ENCODE results near the gene FAM222B. TPM values are rescaled to one million over a fixed set of nuclear protein-coding genes. Genes with fewer than 3 reads are reported as not detected.

The FAM222B gene
- total and polyA plus RNA-seq, 9 of the 15 experiments (the other 6 are each of a cell fraction or from before 2014, with no cell fraction given), result 4.0 to 34.6 (median 7.5) TPM

GRCh38 chr17:28735242-28735722 is 107.3 kb downstream of the FAM222B start (continued):
- TF ChIP-seq RNF219 (CRISPR knock-in tag; IDR thresholded peaks at IDR 0.05), result no peak
- TF ChIP-seq ZNF224 (CRISPR knock-in tag; IDR thresholded peaks at IDR 0.05), result no peak
- no peak for TF ChIP-seq ZNF175 (CRISPR knock-in tag; IDR thresholded peaks at IDR 0.05; ENCODE audit: low read depth)
- no peak for TF ChIP-seq YBX1 (IDR thresholded peaks at IDR 0.05)
- TF ChIP-seq, protein P1, sequence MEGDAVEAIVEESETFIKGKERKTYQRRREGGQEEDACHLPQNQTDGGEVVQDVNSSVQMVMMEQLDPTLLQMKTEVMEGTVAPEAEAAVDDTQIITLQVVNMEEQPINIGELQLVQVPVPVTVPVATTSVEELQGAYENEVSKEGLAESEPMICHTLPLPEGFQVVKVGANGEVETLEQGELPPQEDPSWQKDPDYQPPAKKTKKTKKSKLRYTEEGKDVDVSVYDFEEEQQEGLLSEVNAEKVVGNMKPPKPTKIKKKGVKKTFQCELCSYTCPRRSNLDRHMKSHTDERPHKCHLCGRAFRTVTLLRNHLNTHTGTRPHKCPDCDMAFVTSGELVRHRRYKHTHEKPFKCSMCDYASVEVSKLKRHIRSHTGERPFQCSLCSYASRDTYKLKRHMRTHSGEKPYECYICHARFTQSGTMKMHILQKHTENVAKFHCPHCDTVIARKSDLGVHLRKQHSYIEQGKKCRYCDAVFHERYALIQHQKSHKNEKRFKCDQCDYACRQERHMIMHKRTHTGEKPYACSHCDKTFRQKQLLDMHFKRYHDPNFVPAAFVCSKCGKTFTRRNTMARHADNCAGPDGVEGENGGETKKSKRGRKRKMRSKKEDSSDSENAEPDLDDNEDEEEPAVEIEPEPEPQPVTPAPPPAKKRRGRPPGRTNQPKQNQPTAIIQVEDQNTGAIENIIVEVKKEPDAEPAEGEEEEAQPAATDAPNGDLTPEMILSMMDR (IDR thresholded peaks at IDR 0.05 in 2 of 3, conservative IDR thresholded peaks at IDR 0.05 in 1 of 3; ENCODE audit: insufficient read depth in 2 of 3, low read depth in 1 of 3, low read length in 3 of 3), result peak; percentile 48 to 81 (median 54); a peak in 5 of 6 replicates
- no peak for TF ChIP-seq ZNF280B (CRISPR knock-in tag; IDR thresholded peaks at IDR 0.05)
- TF ChIP-seq SMAD1 (IDR thresholded peaks at IDR 0.05; ENCODE audit: low read depth, low read length, partially characterized antibody), result no peak
- no peak for TF ChIP-seq MCM5 (IDR thresholded peaks at IDR 0.05; ENCODE audit: low read depth)
- TF ChIP-seq, protein P2, sequence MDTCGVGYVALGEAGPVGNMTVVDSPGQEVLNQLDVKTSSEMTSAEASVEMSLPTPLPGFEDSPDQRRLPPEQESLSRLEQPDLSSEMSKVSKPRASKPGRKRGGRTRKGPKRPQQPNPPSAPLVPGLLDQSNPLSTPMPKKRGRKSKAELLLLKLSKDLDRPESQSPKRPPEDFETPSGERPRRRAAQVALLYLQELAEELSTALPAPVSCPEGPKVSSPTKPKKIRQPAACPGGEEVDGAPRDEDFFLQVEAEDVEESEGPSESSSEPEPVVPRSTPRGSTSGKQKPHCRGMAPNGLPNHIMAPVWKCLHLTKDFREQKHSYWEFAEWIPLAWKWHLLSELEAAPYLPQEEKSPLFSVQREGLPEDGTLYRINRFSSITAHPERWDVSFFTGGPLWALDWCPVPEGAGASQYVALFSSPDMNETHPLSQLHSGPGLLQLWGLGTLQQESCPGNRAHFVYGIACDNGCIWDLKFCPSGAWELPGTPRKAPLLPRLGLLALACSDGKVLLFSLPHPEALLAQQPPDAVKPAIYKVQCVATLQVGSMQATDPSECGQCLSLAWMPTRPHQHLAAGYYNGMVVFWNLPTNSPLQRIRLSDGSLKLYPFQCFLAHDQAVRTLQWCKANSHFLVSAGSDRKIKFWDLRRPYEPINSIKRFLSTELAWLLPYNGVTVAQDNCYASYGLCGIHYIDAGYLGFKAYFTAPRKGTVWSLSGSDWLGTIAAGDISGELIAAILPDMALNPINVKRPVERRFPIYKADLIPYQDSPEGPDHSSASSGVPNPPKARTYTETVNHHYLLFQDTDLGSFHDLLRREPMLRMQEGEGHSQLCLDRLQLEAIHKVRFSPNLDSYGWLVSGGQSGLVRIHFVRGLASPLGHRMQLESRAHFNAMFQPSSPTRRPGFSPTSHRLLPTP (IDR thresholded peaks at IDR 0.05; ENCODE audit: borderline replicate concordance, extremely low read depth, insufficient read length), result no peak
- no peak for TF ChIP-seq ZNF589 (CRISPR knock-in tag; IDR thresholded peaks at IDR 0.05; ENCODE audit: low read depth)
- TF ChIP-seq CREM (IDR thresholded peaks at IDR 0.05; ENCODE audit: low read depth), result peak; percentile 13; the same call in 1 of the 2 replicates
- TF ChIP-seq L3MBTL2 (IDR thresholded peaks at IDR 0.05), result peak; percentile 78
- no peak for TF ChIP-seq ZNF134 (CRISPR knock-in tag; conservative IDR thresholded peaks at IDR 0.05)
- no peak for TF ChIP-seq XRCC4 (IDR thresholded peaks at IDR 0.05; ENCODE audit: extremely low read depth, insufficient read depth, insufficient read length)
- TF ChIP-seq ZNF239 (CRISPR knock-in tag; IDR thresholded peaks at IDR 0.05), result no peak
- TF ChIP-seq HOXB6 (CRISPR knock-in tag; IDR thresholded peaks at IDR 0.05; ENCODE audit: borderline replicate concordance), result no peak
- TF ChIP-seq MAFF (IDR thresholded peaks at IDR 0.05; ENCODE audit: low read length), result peak; percentile 94
- TF ChIP-seq NUFIP1 (IDR thresholded peaks at IDR 0.05; ENCODE audit: partially characterized antibody), result peak; percentile 37
- TF ChIP-seq RFX1 (IDR thresholded peaks at IDR 0.05), result no peak
- TF ChIP-seq TBP (optimal IDR thresholded peaks at IDR 0.05; ENCODE audit: low read depth, low read length), result peak; percentile 67
- TF ChIP-seq ZNF778 (CRISPR knock-in tag; IDR thresholded peaks at IDR 0.05), result no peak

Measured in K562 (cell line).